Left renal cortex interstitium (tissue), 4 donors: ENCODE results near the gene CCDC182. TPM values are rescaled to one million over a fixed set of nuclear protein-coding genes. Genes with fewer than 3 reads are reported as not detected.

ENCODE experiments used
- DNase-seq, 4 donors: peaks; one replicate each; pipeline ENCODE4 v3.0.0-alpha.2; 2013; ENCODE audit warnings: low read depth in 4 of 4, low spot score in 2 of 4, missing footprints in 1 of 4
- polyA plus RNA-seq, 4 donors: library from polyadenylated mRNA; unstranded; fragments of 120-200 nt; gene quantifications; one replicate each; pipeline ENCODE4 v1.2.1, GENCODE V29; 2013; ENCODE audit not compliant: insufficient read length in 4 of 4

CCDC182 gene
- polyA plus RNA-seq, 4 donors, result 0.13 TPM; not detected in 3

DNA sequence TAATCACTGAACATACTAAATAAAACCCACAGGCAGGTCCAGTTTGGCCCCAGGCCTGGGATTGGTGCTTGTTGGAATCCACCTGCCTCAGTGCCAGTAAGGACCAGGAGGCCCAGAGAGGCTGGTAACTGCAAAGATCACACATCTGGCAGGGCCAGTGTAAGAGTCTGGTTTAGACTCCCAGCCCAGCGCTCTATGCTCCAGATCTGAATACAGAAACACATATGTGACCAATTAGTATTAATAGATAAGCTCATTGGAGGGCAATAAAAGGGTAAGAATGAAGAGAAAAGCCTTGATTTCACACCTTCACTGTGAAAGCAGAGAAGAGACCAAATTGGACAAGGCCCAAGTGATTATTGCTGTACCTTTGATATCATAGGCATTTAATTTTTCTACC is 13.6 kb upstream of the CCDC182 start:
- no peak for DNase-seq

DNA sequence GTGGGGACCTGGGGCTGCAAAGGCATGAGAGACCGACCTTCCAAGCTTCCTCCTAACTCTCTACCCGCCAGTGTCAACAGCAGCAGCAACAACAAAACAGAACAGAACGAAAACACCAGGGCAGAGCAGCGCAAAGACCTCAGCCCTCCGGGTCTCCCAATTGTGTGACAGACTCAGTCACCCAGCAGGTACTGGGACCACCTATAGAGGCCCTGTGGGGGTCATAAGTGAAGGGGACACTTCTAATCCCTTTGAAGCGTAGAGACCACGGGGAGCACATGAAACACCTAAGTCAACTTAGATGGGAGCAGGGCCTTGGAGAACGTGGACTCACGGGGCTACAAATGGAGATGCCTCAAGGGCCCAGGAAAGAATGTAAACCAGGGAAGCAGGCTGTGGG is 12.6 kb upstream of the CCDC182 start:
- no peak for DNase-seq

DNA sequence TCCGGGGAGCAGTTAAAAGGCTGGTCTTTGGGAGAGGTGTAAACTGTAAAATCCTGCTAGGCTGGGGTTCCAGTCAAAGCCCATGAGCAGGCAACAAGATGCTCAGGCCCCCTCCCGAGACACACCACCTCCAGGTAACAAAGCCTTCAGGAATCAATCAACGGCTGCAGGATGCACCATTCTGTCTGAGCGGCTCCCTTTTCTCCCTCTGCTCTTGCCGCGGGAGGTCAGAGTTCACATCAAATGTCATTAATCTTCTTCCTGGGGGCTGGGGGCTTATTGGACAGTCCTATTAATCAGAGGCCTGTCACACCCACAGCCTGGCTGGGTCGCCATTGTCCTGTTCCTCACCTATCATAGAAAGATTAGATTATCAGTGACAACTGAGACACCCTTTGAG is 11.9 kb upstream of the CCDC182 start:
- no peak for DNase-seq

DNA sequence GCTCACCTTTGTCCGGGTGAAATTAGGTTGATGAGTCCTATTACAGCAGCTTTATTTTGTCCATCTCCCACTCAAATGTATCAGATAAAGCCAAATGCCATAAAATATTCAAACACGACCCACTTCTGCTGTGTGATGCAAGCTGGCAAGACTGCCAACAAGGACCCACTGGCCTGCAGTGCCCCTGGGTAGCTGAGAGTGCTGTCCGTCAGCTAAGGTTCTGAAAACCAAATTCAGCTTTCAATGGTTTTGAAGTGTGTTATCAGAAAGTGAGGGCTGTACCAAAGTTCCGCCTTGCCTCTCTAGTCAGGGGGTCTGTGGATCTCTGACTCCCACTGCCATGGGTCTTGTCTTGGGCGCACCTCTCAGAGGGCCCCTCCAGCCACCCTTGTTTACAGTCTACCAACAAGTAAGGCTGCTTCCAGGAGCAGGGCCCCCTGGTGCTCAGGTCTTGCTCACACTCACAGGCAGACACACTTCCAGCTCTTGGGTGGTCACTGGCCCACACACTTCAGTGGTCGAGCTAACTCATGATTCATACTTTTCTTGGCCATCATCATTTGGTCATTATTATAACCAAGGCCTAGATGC is 10.5 kb upstream of the CCDC182 start:
- DNase-seq, result no peak

DNA sequence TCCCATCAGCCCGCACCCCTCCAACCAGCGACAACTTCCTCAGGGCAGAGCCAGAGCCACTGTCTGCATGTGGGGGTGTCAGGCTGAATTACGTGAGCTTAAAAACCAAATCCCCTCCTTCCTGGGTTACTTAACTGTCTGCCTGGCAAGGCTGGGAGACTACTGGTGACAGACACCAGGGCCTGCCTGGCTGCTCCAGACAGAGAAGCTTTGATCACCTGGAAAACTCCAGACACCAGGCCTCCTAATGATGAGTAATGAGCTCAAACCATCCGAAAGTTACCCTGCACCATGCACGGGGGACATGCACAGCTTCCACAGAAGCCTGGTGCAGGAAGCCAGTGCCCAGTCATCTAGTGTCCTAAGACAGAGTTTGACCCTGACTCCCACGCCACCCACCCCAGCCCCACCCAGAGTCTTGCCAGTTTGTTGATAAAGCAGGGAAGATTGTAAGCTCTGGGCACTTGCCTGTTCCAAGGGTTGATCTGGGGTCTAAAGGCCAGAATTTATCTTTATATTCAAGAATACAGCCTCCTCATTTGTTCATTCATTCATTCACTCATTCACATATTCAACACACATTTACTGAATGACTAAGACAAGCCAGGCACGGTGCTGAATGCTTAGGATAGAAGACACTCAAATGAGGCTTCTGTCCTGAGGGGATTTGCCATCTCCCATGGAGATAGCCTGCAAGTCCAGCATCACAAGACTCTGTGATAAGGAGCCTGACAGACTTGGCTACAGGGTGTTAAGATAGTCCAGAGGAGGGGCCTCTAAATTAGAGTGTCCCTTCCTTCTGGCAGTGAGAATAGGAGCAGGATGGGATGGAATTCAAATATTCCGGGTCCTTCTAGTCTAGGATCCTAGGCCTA is 7.2 kb upstream of the CCDC182 start:
- DNase-seq, result no peak

DNA sequence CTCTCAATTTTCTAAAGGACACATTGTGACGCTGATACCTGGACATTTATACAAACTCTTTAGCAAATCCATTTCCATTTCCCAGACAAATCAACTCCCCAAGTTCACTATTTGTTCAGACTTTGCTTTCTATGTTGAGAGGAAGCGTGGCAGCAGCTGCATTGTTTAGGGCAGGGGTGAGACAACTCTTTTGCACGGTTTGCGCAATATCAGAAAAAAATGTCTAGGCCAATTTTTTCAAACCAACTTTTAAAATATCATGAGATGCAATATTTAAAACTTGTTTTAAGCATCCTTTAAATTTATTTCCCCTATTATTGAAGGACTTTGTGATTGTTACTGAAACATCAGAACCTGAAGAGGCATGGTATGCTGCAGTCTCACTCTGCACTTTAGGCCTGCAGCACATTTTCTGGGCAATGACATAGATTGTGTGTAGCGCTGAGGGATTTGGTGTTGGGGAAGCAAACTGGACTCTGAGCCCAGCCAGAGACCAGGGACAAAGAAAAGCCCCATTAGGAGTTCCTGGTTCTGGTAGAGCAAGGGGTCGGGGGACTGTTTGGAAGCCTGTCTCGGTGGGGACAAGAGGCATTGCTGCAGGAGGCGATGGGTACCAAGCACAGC is 6.4 kb upstream of the CCDC182 start:
- no peak for DNase-seq

DNA sequence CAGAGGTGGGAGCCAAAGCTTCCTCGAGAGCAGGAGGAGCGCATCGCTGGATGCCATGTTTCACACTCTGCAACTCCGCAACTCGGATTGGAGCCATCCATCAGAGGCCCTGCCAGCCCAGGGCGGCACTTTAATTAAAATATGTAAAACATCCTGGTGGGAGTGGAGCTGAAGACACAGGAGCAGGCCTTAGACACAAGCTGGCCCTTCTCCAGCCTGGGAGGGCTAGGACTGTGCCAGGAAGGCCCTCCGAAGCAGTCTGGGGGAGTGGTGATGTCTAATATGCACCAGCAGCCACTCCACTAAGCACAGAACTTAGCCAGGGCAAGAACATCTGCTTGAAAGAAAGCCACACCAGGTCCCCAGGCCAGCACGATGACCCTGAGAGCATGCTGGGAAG is 5.8 kb upstream of the CCDC182 start:
- DNase-seq, result no peak

DNA sequence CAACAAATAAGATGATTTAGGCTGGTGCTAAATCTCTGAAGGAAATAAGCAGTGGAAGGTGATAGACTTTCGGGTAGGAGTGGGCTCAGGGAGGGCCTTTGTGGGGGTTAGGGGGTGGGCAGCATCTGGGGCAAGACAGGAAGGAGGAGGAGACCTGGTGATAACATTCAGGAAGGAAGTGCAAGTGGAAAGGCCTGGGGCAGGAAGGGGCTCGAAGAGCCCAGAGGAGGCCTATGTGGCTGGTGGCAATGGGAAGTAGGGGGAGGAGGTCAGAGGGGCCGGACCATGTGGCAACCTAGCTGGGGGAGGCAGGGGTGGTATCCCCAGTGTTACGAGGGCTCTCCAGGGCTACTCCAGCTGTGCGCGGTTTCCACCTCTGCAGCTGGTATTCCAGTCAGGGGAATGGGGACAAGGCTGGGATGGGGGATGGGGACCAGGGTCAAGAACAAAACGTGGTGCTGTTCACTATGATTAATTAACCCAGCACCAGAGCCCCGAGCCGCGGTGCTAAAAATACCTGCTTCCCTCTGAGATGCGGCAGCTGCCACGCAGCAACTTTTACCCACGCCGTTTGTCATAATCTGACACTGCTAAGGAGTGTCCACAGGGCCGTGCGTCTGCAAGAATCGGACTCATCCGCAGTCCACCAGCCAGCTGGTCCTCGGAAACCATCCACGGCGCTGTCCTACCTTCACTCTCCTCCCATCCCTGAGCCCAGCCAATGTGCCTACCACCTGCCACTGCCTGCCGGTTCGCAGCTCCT is 5.2 kb upstream of the CCDC182 start:
- no peak for DNase-seq

DNA sequence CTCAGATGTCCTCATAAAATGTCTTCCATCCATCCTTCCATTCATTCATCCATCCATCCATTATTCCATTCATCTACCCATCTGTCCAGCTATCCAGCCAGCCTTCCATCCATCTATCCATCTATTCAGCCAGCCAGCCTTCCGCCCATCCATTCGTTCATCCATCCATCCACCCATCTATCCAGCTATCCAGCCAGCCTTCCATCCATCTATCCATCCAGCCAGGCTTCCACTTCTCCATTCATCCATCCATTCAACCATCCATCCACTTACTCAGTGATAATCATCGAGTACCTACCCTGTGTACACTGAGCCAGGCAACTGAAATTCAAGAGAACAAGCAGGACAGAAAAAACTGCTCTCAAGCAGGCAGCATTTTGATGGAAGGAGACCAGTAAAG is 4.6 kb upstream of the CCDC182 start:
- no peak for DNase-seq

DNA sequence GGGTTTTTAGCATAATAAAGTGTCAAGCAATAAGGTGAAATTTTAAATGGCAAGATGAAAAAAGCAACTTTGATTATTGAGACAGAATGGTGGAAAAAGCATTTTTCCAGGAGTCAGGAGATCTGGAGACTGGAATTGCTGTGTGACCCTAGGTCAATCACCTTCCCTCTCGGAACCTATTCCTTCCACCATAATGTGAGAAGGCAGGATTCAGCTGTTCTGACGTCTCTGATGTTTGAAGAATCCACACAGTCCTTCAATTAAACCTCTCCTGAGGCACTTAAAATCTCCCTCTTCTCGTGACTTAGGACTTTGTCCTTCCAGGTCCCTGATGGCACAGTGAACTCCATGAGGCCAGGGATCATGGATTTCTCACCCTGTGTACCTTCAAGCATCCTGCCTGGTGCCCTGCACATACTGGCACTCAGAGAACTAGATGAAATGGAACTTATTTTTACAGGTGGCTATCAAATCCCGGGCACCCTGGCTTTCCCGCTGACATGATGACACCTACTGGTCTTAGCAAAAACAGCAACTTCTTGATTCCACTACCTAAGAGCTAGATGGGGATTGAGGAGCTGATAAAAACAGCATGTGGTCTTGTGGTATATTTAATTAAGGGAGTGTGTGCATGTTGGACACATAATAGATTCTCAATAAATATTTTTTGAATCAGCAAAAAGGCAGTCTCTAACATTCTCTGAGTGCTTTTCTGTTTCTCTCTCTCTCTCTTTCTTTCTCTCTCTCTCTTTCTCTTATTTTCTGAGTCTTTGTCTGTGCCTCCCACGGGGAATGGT is 2.3 kb upstream of the CCDC182 start:
- peak in 1 of 4 donors; percentile 62 for DNase-seq

DNA sequence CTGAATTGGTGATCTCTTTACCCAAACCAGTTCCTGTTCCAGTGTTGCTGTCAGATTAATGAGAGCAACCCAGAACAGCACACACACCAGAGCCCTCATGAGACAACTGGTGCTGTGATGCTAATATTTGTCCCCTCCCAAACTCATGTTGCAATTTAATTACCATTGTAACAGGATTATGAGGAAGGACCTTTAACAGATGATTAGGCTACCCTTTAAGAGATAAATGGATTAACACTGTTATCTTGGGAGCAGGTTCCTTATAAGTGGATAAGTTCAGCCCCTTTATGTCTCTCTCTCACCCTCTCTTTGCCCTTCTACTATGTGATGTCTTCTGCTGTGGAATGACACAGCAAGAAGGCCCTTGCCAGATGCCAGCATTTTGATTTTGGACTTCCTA is 1.1 kb upstream of the CCDC182 start:
- no peak for DNase-seq

DNA sequence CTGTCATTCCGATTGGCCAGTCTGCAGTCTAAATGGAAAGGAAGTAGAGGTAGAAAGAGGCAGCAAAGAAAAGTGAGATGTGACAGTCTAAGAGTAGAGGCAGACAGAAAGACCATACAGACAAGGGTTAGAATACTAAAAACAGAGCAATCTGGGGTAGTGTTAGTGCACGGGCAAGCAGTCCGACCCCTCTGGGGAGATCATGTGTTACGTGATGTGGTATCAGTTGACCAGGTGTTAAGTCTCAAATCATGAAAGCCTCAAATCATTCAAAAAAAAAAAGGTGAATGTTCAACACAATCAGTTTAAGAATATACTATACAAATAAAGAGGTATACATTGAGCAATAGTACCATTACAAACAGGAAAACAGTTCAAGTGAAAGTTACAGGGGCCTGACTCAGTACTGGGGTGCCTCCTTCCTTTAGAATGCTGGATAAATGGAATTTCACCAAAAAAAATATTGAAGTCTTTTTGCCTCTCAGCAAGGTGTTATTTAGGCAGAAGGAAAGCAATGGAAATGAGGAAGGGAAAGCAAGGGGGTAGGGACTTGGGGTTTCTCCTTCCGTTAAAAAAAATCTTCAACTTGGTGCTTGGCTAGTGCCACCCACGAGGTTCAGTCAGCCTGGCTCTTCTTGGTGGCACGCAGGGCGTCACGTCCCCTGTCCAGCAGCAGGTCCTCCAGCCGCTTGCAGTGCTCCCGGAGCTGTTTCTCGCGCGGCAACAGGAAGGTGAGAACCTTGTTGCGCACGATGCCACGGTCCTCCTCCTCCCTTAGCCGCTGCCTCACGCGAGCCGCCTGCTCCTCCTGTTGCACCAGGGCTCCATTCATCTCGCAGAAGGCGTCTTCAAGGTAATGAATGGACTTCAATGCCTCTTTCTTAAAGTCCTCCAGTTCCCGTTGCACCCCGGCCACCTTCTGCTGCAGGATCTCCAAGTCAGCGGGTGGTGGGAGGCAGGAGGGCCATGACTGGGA is 616 bp downstream of the CCDC182 start:
- no peak for DNase-seq

DNA sequence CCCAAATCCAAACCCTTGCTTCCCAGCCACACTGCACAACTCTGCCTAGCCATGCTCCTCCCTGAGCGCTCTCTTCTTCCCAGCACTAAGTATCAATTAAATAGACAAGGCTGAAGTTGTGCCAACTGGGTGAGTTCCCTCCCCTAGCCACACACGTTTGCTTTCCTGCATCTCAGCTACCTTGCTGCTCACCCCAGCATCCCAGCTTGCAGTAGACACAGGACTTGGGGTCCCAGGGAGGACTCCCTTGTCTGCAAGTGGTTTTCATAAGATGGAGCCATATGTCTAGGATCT is 4.9 kb downstream of the CCDC182 start:
- DNase-seq, result no peak

DNA sequence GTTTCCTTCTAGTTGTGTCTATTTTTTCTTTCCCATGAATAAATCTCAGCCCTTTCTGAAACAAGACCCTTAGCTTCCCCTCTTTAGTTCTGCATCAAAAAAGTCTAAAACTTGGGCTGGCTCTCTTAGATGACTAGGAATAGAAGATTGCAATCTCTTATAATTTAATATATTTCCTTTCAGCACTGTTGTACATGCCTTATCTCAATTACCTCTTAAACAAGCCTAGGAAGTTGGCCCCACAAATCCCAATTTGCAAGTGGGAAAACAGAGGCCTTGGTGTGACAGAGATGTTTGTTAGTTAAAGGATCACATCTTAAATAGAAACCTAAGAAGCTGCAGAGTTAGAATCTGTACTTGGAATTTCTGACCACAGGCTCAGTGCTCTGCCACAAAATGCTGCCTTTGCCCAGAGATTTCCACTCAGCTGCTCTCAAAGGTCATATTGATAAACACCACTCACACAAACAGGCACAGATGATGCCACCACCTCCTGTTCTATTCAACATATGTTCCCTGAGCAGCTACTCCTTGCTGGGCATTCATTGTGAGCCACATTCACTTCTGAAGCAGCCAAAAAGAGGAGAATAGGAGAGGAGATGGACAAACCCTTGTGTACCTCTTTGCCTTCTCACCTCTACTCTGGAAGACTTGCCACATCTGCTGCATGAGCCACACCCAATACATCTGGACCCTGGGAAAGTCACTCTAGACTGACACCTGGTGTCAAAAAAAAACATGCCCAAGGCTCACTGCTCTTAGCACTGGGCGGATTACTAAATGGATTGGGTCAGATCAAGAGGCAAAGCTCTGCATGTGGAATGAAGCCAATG is 5.5 kb downstream of the CCDC182 start:
- DNase-seq, result no peak

DNA sequence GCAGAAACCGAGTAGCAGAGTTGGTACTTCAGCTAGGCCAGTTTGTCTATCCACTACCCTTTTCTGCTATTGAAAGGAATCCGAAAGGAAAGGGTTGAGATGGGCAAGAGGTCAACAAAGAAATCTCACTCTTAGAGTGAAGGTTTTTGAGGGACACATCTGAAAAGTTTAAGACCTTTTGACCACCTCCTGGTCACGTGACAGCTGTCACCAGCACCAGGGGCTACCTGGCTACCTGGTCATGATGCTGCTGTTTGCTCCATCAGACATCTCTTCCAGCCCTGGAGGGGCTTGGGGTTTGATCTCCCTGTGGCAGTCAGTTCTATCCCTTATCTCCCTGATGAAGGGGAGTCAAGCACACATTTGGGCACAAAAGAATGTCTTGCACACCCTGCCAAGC is 7.6 kb downstream of the CCDC182 start:
- DNase-seq, result no peak

DNA sequence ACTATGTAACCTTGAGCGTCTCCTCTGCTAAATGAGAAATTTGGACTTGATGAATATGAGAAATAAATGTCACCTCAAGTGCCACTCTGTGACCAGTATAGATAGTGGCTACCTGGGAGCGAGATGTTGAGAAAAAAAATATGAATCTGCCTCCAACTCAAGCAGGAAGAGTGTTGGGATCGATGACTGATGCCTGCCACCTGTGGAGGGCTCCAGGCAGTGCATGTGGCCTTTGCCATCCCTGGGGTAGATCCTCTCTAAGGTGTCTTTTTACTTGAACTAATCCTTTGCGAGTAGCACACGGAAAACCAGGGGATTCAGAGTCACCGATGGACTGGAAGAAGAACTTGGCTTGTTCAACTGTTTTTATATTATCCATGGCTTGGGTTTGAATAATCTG is 9.4 kb downstream of the CCDC182 start:
- no peak for DNase-seq

DNA sequence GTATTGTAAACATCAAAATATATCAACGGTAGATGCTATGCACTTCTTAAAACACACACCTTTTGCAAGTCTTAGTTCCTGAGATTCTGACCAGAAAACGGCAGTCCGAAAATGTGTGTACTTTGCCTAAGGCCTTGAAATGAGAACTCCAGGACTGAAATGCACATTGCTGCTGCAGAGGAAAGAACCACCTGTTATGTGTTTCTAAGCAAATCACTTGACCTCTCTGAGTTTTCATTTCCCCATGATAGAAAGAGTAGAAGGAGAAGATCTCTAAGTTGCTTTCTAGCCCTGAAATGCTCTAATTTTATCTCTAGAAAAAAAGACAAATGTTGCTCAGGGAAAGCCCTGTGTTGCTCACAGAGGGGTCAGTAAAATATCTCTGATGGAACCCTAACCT is 9.9 kb downstream of the CCDC182 start:
- no peak for DNase-seq

DNA sequence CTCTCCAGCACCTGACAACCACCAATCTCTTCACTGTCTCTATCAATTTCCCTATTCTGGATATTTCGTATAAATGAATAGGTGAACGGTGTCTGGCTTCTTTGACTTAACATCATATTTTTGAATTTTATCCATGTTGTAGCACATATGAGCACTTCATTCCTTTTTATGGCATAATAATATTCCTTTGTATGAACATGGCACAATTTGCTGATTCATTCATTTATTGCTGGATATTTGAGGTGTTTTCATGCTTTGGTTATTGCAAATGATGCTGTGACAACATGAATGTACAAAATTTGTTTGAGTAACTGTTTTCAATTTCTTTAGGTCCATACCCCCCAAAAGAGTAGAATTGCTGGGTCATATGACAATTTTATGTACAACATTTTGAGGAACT is 12.0 kb downstream of the CCDC182 start:
- no peak for DNase-seq

DNA sequence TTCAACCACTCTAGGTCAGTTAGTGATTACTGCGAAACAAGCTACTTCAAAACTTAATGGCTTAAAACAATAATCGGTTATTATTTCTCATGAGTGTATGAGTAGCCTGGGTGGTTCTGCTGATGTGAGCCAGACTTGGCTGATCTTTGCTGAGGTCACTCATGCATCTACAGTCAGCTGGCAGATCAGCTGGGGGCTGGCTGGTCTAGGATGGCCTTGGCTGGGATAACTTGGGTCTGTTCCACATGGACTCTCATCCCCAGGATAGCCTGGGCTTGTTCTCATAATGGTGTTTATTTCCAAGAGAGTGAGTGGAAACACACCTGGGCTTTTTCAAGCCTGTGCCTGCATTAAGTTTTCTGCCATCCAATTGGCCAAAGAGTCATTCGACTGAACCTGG is 13.0 kb downstream of the CCDC182 start:
- DNase-seq, result no peak
